Raji (cell line): Measurements from ENCODE around the gene ANAPC7.

Experiments used
- POLR2A ChIP-seq: IDR thresholded peaks from 2 replicates; pipeline ENCODE4 v1.6.1; 2011; ENCODE audit warnings: low read depth, low read length, control low read depth; ENCODE audit not compliant: insufficient read depth

ANAPC7 gene, protein sequence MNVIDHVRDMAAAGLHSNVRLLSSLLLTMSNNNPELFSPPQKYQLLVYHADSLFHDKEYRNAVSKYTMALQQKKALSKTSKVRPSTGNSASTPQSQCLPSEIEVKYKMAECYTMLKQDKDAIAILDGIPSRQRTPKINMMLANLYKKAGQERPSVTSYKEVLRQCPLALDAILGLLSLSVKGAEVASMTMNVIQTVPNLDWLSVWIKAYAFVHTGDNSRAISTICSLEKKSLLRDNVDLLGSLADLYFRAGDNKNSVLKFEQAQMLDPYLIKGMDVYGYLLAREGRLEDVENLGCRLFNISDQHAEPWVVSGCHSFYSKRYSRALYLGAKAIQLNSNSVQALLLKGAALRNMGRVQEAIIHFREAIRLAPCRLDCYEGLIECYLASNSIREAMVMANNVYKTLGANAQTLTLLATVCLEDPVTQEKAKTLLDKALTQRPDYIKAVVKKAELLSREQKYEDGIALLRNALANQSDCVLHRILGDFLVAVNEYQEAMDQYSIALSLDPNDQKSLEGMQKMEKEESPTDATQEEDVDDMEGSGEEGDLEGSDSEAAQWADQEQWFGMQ

DNA sequence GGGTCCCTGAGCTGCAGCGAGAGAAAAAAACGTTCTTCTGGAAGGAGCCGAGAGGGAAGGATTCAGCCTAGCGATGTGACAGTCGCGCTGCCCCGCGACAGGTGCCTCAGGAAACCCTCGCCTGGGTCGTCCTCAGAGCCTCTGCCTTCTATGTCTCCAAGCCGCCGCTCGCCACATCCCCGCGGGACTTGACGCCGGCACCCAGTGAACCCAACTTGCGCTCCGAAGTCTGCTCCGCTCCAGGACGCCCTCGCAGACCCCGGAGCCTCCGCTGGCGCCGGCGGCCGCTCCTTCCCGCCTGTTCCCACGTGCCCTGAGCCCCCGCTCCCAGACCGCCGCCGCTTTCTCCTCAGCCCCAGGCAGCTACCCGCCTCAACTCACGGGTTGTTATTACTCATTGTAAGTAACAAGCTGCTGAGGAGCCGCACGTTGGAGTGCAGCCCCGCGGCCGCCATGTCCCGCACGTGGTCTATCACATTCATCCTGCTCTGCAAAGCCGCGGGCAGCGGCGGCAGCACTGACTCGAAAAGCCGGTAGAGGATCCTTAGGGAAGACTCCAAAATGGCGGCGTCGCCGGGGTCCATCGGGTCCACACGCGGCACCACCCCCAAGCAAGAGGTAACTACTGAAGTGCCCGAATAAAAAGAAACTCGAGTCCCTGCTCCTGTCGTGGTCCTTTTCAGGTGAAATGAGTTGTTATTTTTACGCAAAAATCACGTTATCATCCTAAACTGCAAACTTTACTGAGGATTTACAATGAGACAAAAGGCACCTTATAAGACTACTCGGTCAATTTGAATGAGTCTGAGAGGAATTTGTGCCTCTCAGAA, at the start of gene ANAPC7:
ANAPC7 (minus strand) TSS at position 563 of the 830 bp plus-strand sequence; CDS start at position 482, 81 bp downstream.
- TF ChIP-seq POLR2A: peak; percentile 71

DNA sequence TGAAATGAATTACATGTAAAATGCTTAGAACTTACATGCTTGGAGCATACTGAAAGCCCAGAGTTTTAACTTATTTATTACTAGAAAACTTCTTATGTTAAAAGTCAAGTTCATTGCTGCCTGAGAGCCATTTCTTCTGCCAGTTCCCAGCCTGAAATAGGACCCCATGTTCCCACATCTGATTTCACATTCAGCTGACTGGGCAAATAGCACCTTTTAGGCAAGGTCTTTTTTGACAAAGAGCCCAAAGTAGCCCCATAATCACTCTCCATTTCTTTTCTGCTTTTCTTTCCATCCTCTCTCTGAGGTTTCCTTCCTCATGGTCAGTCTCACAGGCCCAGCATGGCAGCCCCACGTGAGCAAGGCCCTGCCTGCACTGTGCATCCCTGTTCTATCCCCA, 47.8 kb upstream of the ANAPC7 start:
- no peak for TF ChIP-seq POLR2A

DNA sequence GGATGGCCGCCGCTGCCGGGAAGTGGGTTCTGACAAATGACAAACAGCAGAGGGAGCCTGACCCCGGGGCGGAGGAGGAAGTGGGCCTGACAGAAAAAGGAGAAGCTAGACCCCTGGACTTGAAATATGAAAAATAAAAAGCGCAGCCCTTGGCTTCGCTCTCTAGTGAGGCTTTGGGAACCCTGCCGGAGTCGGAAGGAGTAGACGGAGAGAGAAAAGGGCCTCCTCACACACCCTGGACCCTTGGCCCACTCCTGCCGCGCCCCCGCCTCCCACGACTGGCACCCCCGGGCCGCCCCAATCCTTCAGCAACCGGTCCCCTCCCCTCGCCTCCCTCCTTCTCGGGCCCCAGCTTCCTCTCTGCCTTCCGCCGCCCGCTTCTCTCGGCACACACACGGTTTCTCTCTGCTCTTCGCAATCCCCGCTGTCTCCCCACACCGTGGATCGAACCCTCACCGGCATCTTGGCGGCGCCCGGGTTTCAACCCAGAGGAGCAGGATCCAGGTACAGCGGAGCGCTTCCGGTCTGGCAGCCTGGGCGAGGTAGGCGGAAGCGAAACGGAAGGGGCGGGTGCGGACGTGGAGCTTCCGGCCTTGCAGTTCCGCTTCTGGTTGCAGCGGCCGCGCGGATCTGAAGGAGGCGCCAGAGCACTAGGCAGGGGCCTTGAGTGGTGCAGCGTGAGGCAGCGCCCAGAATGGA, 46.4 kb upstream of the ANAPC7 start, which contains the start of gene ARPC3:
ARPC3 (minus strand) TSS at position 539 of the 699 bp plus-strand sequence; CDS start at position 462, 77 bp downstream.
- peak; percentile 77 for TF ChIP-seq POLR2A

DNA sequence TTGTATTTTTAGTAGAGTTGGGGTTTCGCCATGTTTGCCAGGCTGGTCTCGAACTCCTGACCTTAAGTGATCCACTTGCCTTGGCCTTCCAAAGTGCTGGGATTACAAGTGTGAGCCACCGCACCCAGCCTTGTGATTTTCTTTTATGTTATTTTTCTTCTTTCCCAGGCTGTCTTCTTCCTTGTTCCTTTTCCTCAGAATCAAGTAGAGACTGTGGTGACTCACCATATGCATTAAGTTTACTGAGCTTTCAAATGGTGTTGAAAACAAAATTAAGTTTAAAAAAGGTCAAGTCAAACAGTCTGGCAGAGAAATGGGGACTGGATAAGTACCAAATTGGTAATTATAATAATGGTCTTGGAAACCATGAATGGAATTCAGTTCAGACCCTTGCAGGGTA, 40.9 kb upstream of the ANAPC7 start:
- no peak for TF ChIP-seq POLR2A

DNA sequence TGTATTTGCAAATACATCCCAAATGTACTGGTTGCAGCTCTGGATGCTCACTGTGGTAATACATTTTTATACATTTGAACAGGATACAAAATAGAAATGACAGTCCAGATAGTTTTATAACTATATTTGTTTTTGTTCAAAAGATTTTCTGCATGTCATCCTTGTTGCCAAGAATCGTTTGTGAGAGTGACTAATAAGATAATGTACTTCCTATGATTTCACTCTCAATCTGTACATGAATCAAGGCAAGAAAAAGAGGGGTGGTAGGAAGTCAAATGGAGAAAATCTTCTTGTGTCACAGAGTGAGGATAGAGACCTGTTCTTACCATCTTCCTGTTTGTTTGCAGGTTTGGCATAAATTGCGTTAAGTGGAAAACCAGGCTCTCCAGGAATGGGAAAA, 32.7 kb upstream of the ANAPC7 start:
- TF ChIP-seq POLR2A: no peak

DNA sequence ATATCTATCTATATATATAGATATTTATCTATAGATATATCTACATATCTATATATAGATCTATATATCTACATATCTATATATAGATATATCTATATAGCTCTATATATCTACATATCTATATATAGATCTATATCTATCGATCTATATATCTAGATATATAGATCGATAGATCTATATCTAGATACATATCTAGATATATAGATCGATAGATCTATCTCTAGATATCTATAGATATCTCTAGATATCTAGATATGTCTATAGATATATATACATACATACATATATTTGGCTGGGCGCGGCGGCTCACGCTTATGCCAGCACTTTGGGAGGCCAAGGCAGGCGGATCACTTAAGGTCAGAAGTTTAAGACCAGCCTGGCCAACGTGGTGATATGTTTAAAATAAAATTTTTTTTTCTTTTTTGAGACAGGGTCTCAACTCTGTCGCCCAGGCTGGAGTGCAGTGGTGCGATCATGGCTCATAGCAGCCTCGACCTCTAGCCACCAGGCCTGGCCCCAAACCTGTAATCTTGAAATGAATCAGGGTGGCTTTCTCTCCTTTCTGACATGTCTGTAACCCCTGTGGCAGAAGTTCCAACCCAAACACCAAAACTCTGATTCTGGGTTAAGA, 28.6 kb upstream of the ANAPC7 start:
- no peak for TF ChIP-seq POLR2A

DNA sequence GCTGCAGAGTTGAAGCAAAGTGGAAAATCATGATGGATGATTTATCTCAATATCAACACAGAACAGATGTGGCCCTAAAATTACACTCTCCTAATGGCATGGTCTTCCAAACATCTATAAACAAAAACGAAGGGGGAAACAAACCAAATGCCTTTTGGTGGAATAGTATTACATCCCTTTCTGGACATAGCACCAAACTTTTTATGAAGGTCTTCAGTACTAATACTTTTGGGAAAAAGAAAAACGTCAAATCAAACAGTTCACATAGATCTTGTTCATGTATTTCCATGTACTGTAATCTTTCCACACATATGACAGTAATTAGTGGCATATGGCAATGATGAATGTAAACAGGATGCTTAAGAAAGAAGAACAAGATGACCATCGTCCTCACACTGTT, 22.9 kb upstream of the ANAPC7 start:
- no peak for TF ChIP-seq POLR2A

DNA sequence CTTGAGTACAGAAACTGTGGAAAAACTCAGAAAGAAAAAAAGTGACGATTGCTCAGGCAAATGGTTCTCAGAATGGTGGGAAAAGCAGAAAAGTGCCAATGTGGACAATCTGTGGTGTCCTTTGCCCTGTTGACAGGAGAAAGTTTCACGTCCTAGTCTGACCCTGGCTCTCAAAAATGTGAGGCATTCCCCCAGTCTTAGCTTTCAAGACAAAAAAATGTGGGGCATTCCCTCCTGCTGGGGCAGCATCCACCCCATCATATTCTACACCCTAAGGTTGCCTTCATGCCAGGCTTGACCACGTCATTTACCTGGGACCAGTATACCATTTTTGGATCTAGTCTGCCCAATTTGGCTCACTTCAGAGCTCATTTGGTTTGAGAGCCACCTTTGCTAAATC, 20.7 kb upstream of the ANAPC7 start:
- TF ChIP-seq POLR2A: no peak

DNA sequence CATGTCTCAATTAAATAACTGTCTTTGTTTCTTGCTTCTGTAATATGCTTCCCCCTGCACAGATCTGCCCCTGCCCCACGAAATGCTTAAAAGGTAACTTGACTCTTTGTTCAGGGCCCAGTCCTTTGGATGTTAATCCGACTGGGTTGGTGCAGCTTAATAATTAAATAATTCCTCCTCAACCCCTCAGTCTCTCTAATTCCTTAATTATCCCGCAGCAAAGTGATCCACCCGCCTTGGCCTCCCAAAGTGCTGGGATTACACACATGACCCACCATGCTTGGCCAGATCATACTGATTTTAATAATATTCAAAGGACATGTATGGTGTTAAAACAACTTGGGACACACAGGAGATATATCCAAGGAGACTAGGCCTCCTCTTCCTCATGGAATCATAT, 18.2 kb upstream of the ANAPC7 start:
- no peak for TF ChIP-seq POLR2A

DNA sequence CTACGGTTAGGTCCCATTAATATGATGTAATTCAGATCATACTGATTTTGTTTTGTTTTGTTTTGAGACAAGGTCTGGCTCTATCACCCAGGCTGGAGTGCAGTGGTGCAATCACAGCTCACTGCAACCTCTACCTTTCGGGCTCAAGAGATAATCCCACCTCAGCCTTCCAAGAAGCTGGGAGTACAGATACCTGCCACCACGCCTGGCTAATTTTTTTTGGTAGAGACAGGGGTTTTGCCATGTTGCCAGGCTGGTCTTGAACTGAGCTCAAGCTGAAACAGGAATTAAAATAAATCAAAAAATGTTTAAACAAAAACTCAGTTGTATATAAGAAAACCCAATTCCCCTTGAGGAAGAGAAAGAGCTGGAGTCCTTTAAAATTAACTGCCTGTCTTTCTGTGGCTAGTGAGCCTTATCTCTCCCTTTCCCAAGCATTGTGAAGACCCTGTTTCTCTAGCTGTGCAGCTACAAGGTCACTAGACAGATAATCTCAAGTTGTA, 17.7 kb upstream of the ANAPC7 start:
- TF ChIP-seq POLR2A: no peak

DNA sequence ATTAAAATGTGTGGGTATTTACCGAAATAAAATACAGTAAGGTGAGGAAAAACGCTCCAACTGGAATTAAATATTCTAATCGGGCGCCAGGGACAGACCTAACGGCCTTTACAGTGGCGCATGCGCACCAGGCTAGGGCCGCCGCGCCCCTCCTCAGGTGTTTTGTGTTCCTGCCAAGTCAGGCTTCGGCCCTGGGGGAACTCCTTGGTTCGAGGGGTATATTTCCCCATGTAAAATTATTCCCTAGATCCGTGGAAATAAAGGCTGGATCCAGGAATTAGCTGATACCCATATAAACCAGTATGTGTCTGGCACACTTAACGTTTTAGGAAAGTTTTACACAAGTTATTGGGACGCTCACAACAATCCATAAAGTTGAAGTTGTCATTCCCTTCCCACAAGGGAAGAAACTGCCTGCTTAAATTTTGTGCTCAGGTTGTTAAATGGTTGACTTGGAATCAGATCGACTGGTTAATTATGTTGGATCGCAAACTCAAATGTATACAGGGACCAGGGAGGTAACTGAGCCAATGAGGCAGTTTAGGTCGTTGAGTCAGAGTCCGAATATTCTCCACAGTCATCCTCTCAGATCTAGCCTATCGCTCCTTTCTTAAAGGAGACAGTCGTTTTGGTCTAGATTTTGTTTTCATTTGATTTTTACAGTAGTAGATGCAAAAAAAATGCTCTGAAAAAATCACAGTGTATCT, 621 bp upstream of the ANAPC7 start:
- TF ChIP-seq POLR2A: no peak; the same call in 1 of the 2 replicates

DNA sequence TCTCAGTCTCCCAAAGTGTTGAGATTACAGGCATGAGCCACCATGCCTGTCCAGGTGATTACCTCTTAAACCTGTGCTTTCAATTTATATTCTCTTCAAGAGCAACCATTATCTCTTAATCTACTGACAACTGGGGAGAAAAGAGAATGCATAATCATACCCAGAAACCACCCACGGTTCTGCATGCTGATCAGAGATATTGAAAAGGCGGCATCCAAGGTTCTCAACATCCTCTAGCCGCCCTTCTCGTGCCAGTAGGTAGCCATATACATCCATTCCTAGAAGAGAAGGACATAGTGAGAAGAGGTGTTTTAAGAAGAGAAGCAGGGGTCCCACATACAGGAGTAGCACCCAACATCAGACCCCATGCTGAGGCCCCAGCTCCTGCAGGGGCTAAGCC, 20.8 kb downstream of the ANAPC7 start:
- TF ChIP-seq POLR2A: no peak

DNA sequence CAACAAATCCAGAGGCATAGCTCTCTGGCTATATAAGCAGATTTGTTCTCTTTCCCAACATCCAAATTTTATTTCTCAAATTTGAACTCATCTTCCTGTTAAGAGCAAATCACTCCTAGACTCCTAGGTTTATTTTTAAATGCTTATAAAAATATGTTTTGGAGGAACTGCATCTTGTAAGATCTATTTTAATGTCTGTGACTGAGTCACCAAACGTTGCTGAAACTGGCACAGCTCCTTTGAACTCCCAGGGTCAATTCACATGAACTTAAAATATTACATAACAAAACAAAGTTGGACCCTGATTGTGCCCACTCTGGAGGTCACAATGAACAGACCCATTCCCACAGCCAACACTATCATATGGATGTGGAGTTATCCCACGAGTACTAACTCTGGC, 23.9 kb downstream of the ANAPC7 start:
- TF ChIP-seq POLR2A: no peak

DNA sequence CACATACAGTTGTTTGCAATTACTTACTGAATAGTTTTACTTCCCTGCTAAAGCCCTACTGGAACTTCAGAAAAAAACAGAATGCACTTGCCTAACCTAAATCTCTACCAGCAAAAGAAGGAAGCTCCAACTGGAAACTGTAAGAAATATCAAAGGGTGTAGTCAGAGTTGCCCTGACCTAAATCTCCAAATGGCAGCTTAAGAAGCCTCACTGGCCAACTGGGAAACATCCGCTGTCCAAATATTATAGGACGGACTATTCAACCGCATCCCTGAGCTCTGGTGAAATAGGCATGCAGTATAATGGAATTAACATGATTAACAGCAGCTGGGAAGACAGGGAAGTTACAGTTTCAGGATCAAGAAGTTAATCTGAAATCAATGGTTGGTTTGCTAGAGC, 24.3 kb downstream of the ANAPC7 start:
- no peak for TF ChIP-seq POLR2A
